ENCODE measurements around the gene VENTX.

Gene VENTX

GRCh38 chr10:133202778-133203651 is 34.6 kb upstream of the VENTX start:
- DNase-seq, result no peak

GRCh38 chr10:133203652-133204195 is 33.9 kb upstream of the VENTX start:
- no peak for DNase-seq

GRCh38 chr10:133204226-133205015 is 33.2 kb upstream of the VENTX start:
- DNase-seq, result no peak

- DNase-seq, result no peak
These were observed 32.5 kb upstream of the VENTX start for GRCh38 chr10:133205146-133205545.

GRCh38 chr10:133206356-133207040 is 31.2 kb upstream of the VENTX start:
- no peak for DNase-seq

- DNase-seq, result no peak
These were observed 30.5 kb upstream of the VENTX start for GRCh38 chr10:133207041-133207600.

- DNase-seq, result no peak
These were observed 30.0 kb upstream of the VENTX start for GRCh38 chr10:133207627-133208026.

- DNase-seq, result no peak
These were observed 29.2 kb upstream of the VENTX start for GRCh38 chr10:133208466-133208865.

GRCh38 chr10:133209117-133209516 is 28.5 kb upstream of the VENTX start:
- DNase-seq, result no peak

GRCh38 chr10:133209641-133210040 is 28.0 kb upstream of the VENTX start:
- DNase-seq, result no peak

GRCh38 chr10:133210398-133211140 is 27.1 kb upstream of the VENTX start:
- no peak for DNase-seq

GRCh38 chr10:133211141-133211830 is 26.4 kb upstream of the VENTX start:
- no peak for DNase-seq

- no peak for DNase-seq
These were observed 25.4 kb upstream of the VENTX start for GRCh38 chr10:133211959-133212852.

- no peak for DNase-seq
These were observed 24.7 kb upstream of the VENTX start for GRCh38 chr10:133212853-133213494.

GRCh38 chr10:133213641-133214467 is 23.8 kb upstream of the VENTX start:
- DNase-seq, result no peak

- DNase-seq, result no peak
These were observed 22.9 kb upstream of the VENTX start for GRCh38 chr10:133214468-133215410.

GRCh38 chr10:133215586-133215985 is 22.1 kb upstream of the VENTX start:
- no peak for DNase-seq

GRCh38 chr10:133216776-133217175 is 20.9 kb upstream of the VENTX start:
- DNase-seq, result no peak
